Loucy (cell line): ENCODE measurements around the gene C7orf33.

Experiments used
- H2AFZ ChIP-seq: fragments of 200-600 bp; sonication (generic); 2 replicates; pipeline ENCODE4 v1.6.0; 2016; ENCODE audit warnings: antibody characterized with exemption, mild to moderate bottlenecking, low read length, moderate library complexity
- H3F3A ChIP-seq: fragments of 200-600 bp; 2 replicates; pipeline ENCODE4 v1.6.0; 2016; ENCODE audit warnings: antibody characterized with exemption, low read depth, mild to moderate bottlenecking
- H3K27me3 ChIP-seq: fragments of 200-600 bp; sonication (generic); 2 replicates; pipeline ENCODE4 v1.6.1; 2014; ENCODE audit warnings: low read length, mild to moderate bottlenecking; ENCODE audit not compliant: insufficient read depth, poor library complexity, severe bottlenecking
- H3K36me3 ChIP-seq: fragments of 200-600 bp; sonication (generic); 2 replicates; pipeline ENCODE4 v1.6.1; 2016; ENCODE audit warnings: low read length; ENCODE audit not compliant: insufficient read depth
- H3K4me1 ChIP-seq: fragments of 200-600 bp; sonication (generic); 2 replicates; pipeline ENCODE4 v1.5.1; 2014; ENCODE audit warnings: low read length, mild to moderate bottlenecking; ENCODE audit not compliant: insufficient read depth, poor library complexity, severe bottlenecking
- H3K4me2 ChIP-seq: fragments of 200-600 bp; sonication (generic); 2 replicates; pipeline ENCODE4 v1.6.0; 2014; ENCODE audit warnings: antibody characterized with exemption, low read length, low read depth, mild to moderate bottlenecking; ENCODE audit not compliant: poor library complexity, severe bottlenecking
- H3K4me3 ChIP-seq: fragments of 200-600 bp; sonication (generic); 2 replicates; pipeline ENCODE4 v1.5.1; 2014; ENCODE audit warnings: low read length, mild to moderate bottlenecking, mixed read lengths; ENCODE audit not compliant: poor library complexity, severe bottlenecking
- H3K79me2 ChIP-seq: fragments of 200-600 bp; sonication (generic); 2 replicates; pipeline ENCODE4 v1.6.1; 2014; ENCODE audit warnings: low read length; ENCODE audit not compliant: insufficient read depth
- H3K9ac ChIP-seq: fragments of 200-600 bp; sonication (generic); 2 replicates; pipeline ENCODE4 v1.6.0; 2014; ENCODE audit warnings: mild to moderate bottlenecking, low read depth, low read length, moderate library complexity; ENCODE audit not compliant: poor library complexity, severe bottlenecking
- H3K9me2 ChIP-seq: fragments of 200-600 bp; sonication (generic); replicated peaks from 2 replicates; pipeline ENCODE4 v1.6.1; 2016; ENCODE audit warnings: low read depth, low read length, mixed read lengths
- H3K9me3 ChIP-seq: fragments of 200-600 bp; sonication (generic); 2 replicates; pipeline ENCODE4 v1.6.1; 2014; ENCODE audit warnings: mild to moderate bottlenecking, antibody characterized with exemption, low read length, low read depth; ENCODE audit not compliant: insufficient read depth
- H4K20me1 ChIP-seq: fragments of 200-600 bp; sonication (generic); 2 replicates; pipeline ENCODE4 v1.6.0; 2014; ENCODE audit warnings: antibody characterized with exemption, low read length, mild to moderate bottlenecking; ENCODE audit not compliant: insufficient read depth, poor library complexity, severe bottlenecking
- EZH2phosphoT487 ChIP-seq: fragments of 200-600 bp; IDR thresholded peaks from 2 replicates; pipeline ENCODE4 v1.6.1; 2018; ENCODE audit warnings: antibody characterized with exemption, mild to moderate bottlenecking, moderate library complexity, borderline replicate concordance
- TF ChIP-seq, protein P1 (sequence below): fragments of 200-600 bp; sonication (generic); conservative IDR thresholded peaks from 2 replicates; pipeline ENCODE4 v1.5.1; 2014; ENCODE audit warnings: mild to moderate bottlenecking, antibody characterized with exemption, low read length

The C7orf33 gene

DNA sequence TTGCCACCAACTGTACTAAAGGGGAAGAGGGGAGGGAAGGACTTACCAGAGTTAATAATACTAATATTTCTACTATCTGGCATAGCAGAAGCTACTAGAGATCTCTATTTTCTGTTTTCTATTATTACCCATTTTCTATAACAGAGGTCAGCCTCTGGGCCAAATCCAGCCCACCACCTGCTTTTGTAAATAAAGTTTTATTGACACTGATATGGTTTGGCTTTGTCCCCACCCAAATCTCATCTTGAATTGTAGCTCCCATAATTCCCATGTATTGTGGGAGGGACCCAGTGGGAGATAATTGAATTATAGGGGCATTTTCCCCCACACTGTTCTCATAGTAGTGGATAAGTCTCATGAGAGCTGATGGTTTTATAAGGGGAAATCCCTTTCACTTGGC, 62.2 kb downstream of the C7orf33 start:
- no peaks in the 10 kb centered on the region for H3K36me3 ChIP-seq
- H3K27me3 ChIP-seq, result no peaks in the 10 kb centered on the region
- TF ChIP-seq, protein P1, sequence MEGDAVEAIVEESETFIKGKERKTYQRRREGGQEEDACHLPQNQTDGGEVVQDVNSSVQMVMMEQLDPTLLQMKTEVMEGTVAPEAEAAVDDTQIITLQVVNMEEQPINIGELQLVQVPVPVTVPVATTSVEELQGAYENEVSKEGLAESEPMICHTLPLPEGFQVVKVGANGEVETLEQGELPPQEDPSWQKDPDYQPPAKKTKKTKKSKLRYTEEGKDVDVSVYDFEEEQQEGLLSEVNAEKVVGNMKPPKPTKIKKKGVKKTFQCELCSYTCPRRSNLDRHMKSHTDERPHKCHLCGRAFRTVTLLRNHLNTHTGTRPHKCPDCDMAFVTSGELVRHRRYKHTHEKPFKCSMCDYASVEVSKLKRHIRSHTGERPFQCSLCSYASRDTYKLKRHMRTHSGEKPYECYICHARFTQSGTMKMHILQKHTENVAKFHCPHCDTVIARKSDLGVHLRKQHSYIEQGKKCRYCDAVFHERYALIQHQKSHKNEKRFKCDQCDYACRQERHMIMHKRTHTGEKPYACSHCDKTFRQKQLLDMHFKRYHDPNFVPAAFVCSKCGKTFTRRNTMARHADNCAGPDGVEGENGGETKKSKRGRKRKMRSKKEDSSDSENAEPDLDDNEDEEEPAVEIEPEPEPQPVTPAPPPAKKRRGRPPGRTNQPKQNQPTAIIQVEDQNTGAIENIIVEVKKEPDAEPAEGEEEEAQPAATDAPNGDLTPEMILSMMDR, result no peak
- TF ChIP-seq EZH2phosphoT487, result no peak
- H2AFZ ChIP-seq, result no peak overlapping the region
- H3K9ac ChIP-seq, result no peak overlapping the region
- H3K4me1 ChIP-seq, result no peaks in the 10 kb centered on the region
- no peaks in the 10 kb centered on the region for H3F3A ChIP-seq
- no peaks in the 10 kb centered on the region for H4K20me1 ChIP-seq
- H3K4me3 ChIP-seq, result no peak overlapping the region
- no peaks in the 10 kb centered on the region for H3K9me2 ChIP-seq
- no peaks in the 10 kb centered on the region for H3K9me3 ChIP-seq
- no peak overlapping the region for H3K4me2 ChIP-seq
- H3K79me2 ChIP-seq, result no peaks in the 10 kb centered on the region

GRCh38 chr7:148657929-148658328, 67.4 kb downstream of the C7orf33 start:
- H3K9me3 ChIP-seq, result no peaks in the 10 kb centered on the region
- H4K20me1 ChIP-seq, result no peaks in the 10 kb centered on the region
- H2AFZ ChIP-seq, result no peak overlapping the region
- no peak overlapping the region for H3K9ac ChIP-seq
- no peaks in the 10 kb centered on the region for H3K36me3 ChIP-seq
- H3K79me2 ChIP-seq, result no peaks in the 10 kb centered on the region
- H3F3A ChIP-seq, result no peaks in the 10 kb centered on the region
- H3K27me3 ChIP-seq, result no peaks in the 10 kb centered on the region
- H3K4me2 ChIP-seq, result no peak overlapping the region
- no peaks in the 10 kb centered on the region for H3K4me1 ChIP-seq
- H3K9me2 ChIP-seq, result no peaks in the 10 kb centered on the region
- TF ChIP-seq, protein P1, result no peak
- no peak for TF ChIP-seq EZH2phosphoT487
- no peak overlapping the region for H3K4me3 ChIP-seq

DNA sequence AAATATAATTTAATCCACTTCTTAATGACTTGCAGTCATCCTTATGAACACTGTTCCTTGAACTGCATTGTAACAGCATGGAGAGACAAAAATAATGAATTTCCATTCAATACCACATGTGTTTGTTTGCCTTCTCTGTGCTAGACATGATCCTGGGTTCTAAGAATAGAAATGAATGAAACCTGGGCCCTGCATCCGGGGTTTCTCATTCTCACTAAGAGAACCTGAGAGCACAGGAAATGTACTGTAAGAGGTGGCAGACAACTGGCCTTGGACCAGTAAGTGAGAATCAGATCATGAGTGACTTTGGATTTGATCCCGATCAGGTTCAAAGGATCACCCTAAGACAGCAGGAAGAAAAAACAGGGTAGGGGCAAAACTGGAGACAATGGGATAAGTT, 70.9 kb downstream of the C7orf33 start:
- H3K27me3 ChIP-seq, result no peaks in the 10 kb centered on the region
- H3K9me3 ChIP-seq, result no peaks in the 10 kb centered on the region
- no peaks in the 10 kb centered on the region for H3K36me3 ChIP-seq
- no peak overlapping the region for H2AFZ ChIP-seq
- H3F3A ChIP-seq, result no peaks in the 10 kb centered on the region
- H3K9ac ChIP-seq, result no peak overlapping the region
- H3K4me1 ChIP-seq, result no peaks in the 10 kb centered on the region
- no peaks in the 10 kb centered on the region for H3K79me2 ChIP-seq
- no peaks in the 10 kb centered on the region for H4K20me1 ChIP-seq
- H3K9me2 ChIP-seq, result no peaks in the 10 kb centered on the region
- TF ChIP-seq, protein P1, result no peak
- no peak for TF ChIP-seq EZH2phosphoT487
- H3K4me2 ChIP-seq, result no peak overlapping the region
- no peak overlapping the region for H3K4me3 ChIP-seq
